ENCODE measurements around the gene GLI3. TPM values are rescaled to one million over a fixed set of nuclear protein-coding genes. Genes with fewer than 3 reads are reported as not detected.

GLI3 gene
- total RNA-seq, 1 donor from 2014 or later: 57.0 TPM

- Mint-ChIP-seq H3K9me3 (ENCODE audit: unreplicated experiment) (peaks cover 4% of the 10 kb centered on the region), H3K27me3 (ENCODE audit: unreplicated experiment) (no peaks in the 10 kb centered on the region), H3K4me1 (ENCODE audit: unreplicated experiment) (peaks cover 13% of the 10 kb centered on the region), H3K27ac (ENCODE audit: unreplicated experiment) (no peak overlapping the region), H3K36me3 (ENCODE audit: unreplicated experiment) (no peaks in the 10 kb centered on the region), H3K4me3 (ENCODE audit: unreplicated experiment) (no peak overlapping the region)
- TF ChIP-seq, protein P1, sequence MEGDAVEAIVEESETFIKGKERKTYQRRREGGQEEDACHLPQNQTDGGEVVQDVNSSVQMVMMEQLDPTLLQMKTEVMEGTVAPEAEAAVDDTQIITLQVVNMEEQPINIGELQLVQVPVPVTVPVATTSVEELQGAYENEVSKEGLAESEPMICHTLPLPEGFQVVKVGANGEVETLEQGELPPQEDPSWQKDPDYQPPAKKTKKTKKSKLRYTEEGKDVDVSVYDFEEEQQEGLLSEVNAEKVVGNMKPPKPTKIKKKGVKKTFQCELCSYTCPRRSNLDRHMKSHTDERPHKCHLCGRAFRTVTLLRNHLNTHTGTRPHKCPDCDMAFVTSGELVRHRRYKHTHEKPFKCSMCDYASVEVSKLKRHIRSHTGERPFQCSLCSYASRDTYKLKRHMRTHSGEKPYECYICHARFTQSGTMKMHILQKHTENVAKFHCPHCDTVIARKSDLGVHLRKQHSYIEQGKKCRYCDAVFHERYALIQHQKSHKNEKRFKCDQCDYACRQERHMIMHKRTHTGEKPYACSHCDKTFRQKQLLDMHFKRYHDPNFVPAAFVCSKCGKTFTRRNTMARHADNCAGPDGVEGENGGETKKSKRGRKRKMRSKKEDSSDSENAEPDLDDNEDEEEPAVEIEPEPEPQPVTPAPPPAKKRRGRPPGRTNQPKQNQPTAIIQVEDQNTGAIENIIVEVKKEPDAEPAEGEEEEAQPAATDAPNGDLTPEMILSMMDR (IDR thresholded peaks at IDR 0.05): no peak
- no peak for DNase-seq (ENCODE audit: extremely low spot score, unreplicated experiment)
These were observed 309.6 kb downstream of the GLI3 start for GRCh38 chr7:41927380-41927779.

DNA sequence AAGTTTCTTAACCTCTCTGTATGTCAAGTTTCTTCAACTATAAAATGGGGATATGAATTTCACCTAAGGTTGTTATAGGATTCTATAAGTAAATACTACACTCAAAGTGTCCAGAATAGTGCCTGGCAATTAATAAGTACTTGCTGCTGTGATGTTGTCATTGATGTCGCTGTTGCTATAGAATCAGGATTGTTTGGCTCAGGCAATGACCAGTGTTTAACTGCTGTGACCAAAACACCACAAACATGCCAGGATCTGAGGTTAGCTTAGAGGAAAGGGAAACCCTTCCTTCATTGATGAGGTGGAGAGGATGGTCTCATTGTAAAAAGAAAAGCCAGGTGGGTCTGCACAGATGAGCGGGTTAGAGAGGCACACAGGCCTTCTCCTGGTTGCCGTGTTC, 311.1 kb downstream of the GLI3 start:
- Mint-ChIP-seq H3K27me3 (ENCODE audit: unreplicated experiment) (no peaks in the 10 kb centered on the region), H3K9me3 (ENCODE audit: unreplicated experiment) (peaks cover under 1% of the 10 kb centered on the region), H3K4me3 (ENCODE audit: unreplicated experiment) (no peak overlapping the region), H3K4me1 (ENCODE audit: unreplicated experiment) (peaks cover 28% of the 10 kb centered on the region), H3K36me3 (ENCODE audit: unreplicated experiment) (no peaks in the 10 kb centered on the region), H3K27ac (ENCODE audit: unreplicated experiment) (no peak overlapping the region)
- no peak for DNase-seq (ENCODE audit: extremely low spot score, unreplicated experiment)
- TF ChIP-seq, protein P1 (IDR thresholded peaks at IDR 0.05): no peak

- H3K27ac Mint-ChIP-seq (ENCODE audit: unreplicated experiment): no peak overlapping the region
- H3K9me3 Mint-ChIP-seq (ENCODE audit: unreplicated experiment): no peaks in the 10 kb centered on the region
- no peaks in the 10 kb centered on the region for H3K27me3 Mint-ChIP-seq (ENCODE audit: unreplicated experiment)
- TF ChIP-seq, protein P1 (IDR thresholded peaks at IDR 0.05): no peak
- peaks cover 32% of the 10 kb centered on the region for H3K4me1 Mint-ChIP-seq (ENCODE audit: unreplicated experiment)
- no peak for DNase-seq (ENCODE audit: extremely low spot score, unreplicated experiment)
- no peaks in the 10 kb centered on the region for H3K36me3 Mint-ChIP-seq (ENCODE audit: unreplicated experiment)
- no peak overlapping the region for H3K4me3 Mint-ChIP-seq (ENCODE audit: unreplicated experiment)
These were observed 312.2 kb downstream of the GLI3 start for GRCh38 chr7:41924796-41925195.

- Mint-ChIP-seq H3K4me3 (ENCODE audit: unreplicated experiment) (no peak overlapping the region), H3K27me3 (ENCODE audit: unreplicated experiment) (no peaks in the 10 kb centered on the region), H3K27ac (ENCODE audit: unreplicated experiment) (no peak overlapping the region), H3K9me3 (ENCODE audit: unreplicated experiment) (peaks cover 3% of the 10 kb centered on the region), H3K4me1 (ENCODE audit: unreplicated experiment) (peaks cover 41% of the 10 kb centered on the region), H3K36me3 (ENCODE audit: unreplicated experiment) (no peaks in the 10 kb centered on the region)
- DNase-seq (ENCODE audit: extremely low spot score, unreplicated experiment): no peak
- TF ChIP-seq, protein P1 (IDR thresholded peaks at IDR 0.05): no peak
These were observed 314.6 kb downstream of the GLI3 start for GRCh38 chr7:41922373-41922772.

GRCh38 chr7:41921453-41921981, 315.5 kb downstream of the GLI3 start:
- no peak overlapping the region for H3K4me3 Mint-ChIP-seq (ENCODE audit: unreplicated experiment)
- TF ChIP-seq, protein P1 (IDR thresholded peaks at IDR 0.05): no peak
- peaks cover 3% of the 10 kb centered on the region for H3K9me3 Mint-ChIP-seq (ENCODE audit: unreplicated experiment)
- no peak for DNase-seq (ENCODE audit: extremely low spot score, unreplicated experiment)
- H3K27me3 Mint-ChIP-seq (ENCODE audit: unreplicated experiment): no peaks in the 10 kb centered on the region
- H3K36me3 Mint-ChIP-seq (ENCODE audit: unreplicated experiment): no peaks in the 10 kb centered on the region
- peak overlapping the region; percentile 69 for H3K27ac Mint-ChIP-seq (ENCODE audit: unreplicated experiment)
- H3K4me1 Mint-ChIP-seq (ENCODE audit: unreplicated experiment): peaks cover 47% of the 10 kb centered on the region
